MCF 10A (cell line): ENCODE results near the gene ADAMTS14. TPM values are rescaled to one million over a fixed set of nuclear protein-coding genes. Genes with fewer than 3 reads are reported as not detected.

ENCODE experiments used
- BruUV-seq: library from RNA; stranded (reverse); fragments of 400-500 nt; replicated peaks from 2 replicates; lab custom pipeline; 2021; lab: Mats Ljungman, UMichigan
- CTCF ChIA-PET: fragments of 300-600 bp; sonication (Branson Sonifier 250); formaldehyde crosslinking; extraction: SDS; loops from one replicate; lab custom pipeline; 2021; ENCODE audit warnings: antibody characterized with exemption, inconsistent platforms; lab: Yijun Ruan, JAX
- POLR2A ChIA-PET: fragments of 300-600, 350-650 bp; sonication (Branson Sonifier 250); formaldehyde crosslinking; extraction: SDS; loops from one replicate; lab custom pipeline; 2020; ENCODE audit warnings: antibody characterized with exemption, inconsistent platforms; lab: Yijun Ruan, JAX
- DNase-seq: peaks from one replicate; pipeline ENCODE4 v3.0.0-alpha.2; 2018; ENCODE audit not compliant: unreplicated experiment
- H3K27ac Mint-ChIP-seq: one replicate; pipeline ENCODE4 v1.8.0; 2022; ENCODE audit warnings: mild to moderate bottlenecking, low read depth, mixed read lengths; ENCODE audit not compliant: unreplicated experiment
- H3K27me3 Mint-ChIP-seq: one replicate; pipeline ENCODE4 v1.8.0; 2022; ENCODE audit warnings: mixed read lengths; ENCODE audit not compliant: insufficient read depth, unreplicated experiment
- H3K36me3 Mint-ChIP-seq: one replicate; pipeline ENCODE4 v1.8.0; 2022; ENCODE audit warnings: mild to moderate bottlenecking, moderate library complexity, mixed read lengths; ENCODE audit not compliant: insufficient read depth, unreplicated experiment
- H3K4me1 Mint-ChIP-seq: one replicate; pipeline ENCODE4 v1.8.0; 2022; ENCODE audit warnings: mixed read lengths; ENCODE audit not compliant: insufficient read depth, unreplicated experiment
- H3K4me3 Mint-ChIP-seq: one replicate; pipeline ENCODE4 v1.8.0; 2022; ENCODE audit warnings: mild to moderate bottlenecking, moderate library complexity, mixed read lengths; ENCODE audit not compliant: unreplicated experiment
- H3K9me3 Mint-ChIP-seq: one replicate; pipeline ENCODE4 v1.8.0; 2022; ENCODE audit warnings: mixed read lengths; ENCODE audit not compliant: unreplicated experiment
- CTCF ChIP-seq: fragments of 200-600 bp; IDR thresholded peaks from one replicate; pipeline ENCODE4 v1.8.0; 2022; ENCODE audit warnings: antibody characterized with exemption, mild to moderate bottlenecking; ENCODE audit not compliant: unreplicated experiment
- intact Hi-C: fragments of 100-400 bp; cut with micrococcal nuclease; formaldehyde crosslinking; loops from 2 replicates; pipeline ENCODE4 v1.14.1; 2022
- total RNA-seq: library from RNA; stranded (reverse); gene quantifications from 2 replicates; pipeline ENCODE4 v1.2.3, GENCODE V29; 2022

ADAMTS14 gene
- total RNA-seq, 1 experiment from 2014 or later: not detected

DNA sequence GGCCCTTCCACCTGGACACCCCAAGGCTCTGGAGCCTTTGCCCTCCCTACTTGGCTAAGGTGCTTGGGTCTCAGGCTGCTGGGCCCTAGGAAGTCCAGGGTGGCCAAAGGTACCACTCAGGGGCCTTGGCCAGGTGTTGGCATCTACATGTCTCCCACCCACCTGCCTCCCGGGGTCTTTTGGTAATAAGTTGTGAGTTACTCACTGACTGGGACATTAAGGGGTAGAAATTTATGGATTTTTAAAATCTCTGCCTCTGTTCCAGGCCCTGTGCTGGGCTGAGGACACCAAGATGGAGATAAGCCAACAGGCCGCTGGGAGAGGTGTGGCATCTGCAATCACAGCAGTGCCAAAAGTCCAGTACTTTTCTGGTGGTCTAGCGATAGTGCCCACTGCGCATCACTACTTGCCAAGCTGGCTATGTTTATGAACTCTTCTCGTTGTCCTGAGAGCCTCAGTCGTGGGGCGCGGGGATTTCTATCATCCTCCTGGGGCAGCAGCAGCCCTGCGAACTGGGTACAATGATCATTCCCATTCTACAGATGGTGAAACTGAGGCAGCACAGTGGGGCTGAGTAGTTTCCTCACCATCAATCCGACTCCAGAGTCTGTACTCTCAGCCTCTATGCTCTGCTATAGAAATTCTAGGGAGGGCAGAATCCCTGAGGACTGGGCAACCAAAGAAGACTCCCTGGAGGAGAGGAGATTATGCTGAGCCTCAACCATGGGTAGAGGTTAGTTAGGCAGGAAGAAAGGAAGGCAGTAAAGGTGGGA, 76.7 kb downstream of the ADAMTS14 start:
- ChIA-PET CTCF (interaction anchor here (1.4 kb wide), 1 partner anchor 288 kb away, joined by 4 read pairs; no protein-coding TSS in a partner anchor), POLR2A (no interaction called here)
- intact Hi-C loops: no loop called here
- BruUV-seq: no TSS peak
- H3K9me3 Mint-ChIP-seq: no peaks in the 10 kb centered on the region
- no peaks in the 10 kb centered on the region for H3K27me3 Mint-ChIP-seq
- DNase-seq: no peak
- no peak overlapping the region for H3K27ac Mint-ChIP-seq
- no peak for TF ChIP-seq CTCF
- H3K36me3 Mint-ChIP-seq: no peaks in the 10 kb centered on the region
- H3K4me1 Mint-ChIP-seq: peaks cover under 1% of the 10 kb centered on the region
- H3K4me3 Mint-ChIP-seq: no peak overlapping the region

- Mint-ChIP-seq H3K9me3 (no peaks in the 10 kb centered on the region), H3K4me3 (no peak overlapping the region), H3K36me3 (no peaks in the 10 kb centered on the region), H3K4me1 (peaks cover 8% of the 10 kb centered on the region), H3K27ac (no peak overlapping the region), H3K27me3 (no peaks in the 10 kb centered on the region)
- TF ChIP-seq CTCF: no peak
- intact Hi-C loops: loop anchor here (10.0 kb wide), 1 partner anchor 55 kb away; no protein-coding TSS in a partner anchor
- POLR2A ChIA-PET: no interaction called here
- CTCF ChIA-PET: no interaction called here
- DNase-seq: no peak
- BruUV-seq: no TSS peak
These were observed 77.5 kb downstream of the ADAMTS14 start for GRCh38 chr10:70749756-70750155.

- POLR2A ChIA-PET: no interaction called here
- Mint-ChIP-seq H3K4me3 (no peak overlapping the region), H3K9me3 (no peaks in the 10 kb centered on the region), H3K36me3 (no peaks in the 10 kb centered on the region), H3K27me3 (no peaks in the 10 kb centered on the region), H3K4me1 (peaks cover 13% of the 10 kb centered on the region), H3K27ac (no peak overlapping the region)
- no peak for TF ChIP-seq CTCF
- intact Hi-C loops: loop anchor here (10.0 kb wide), 1 partner anchor 55 kb away; no protein-coding TSS in a partner anchor
- DNase-seq: no peak
- no TSS peak for BruUV-seq
- CTCF ChIA-PET: no interaction called here
These were observed 77.9 kb downstream of the ADAMTS14 start for GRCh38 chr10:70750156-70750703.

DNA sequence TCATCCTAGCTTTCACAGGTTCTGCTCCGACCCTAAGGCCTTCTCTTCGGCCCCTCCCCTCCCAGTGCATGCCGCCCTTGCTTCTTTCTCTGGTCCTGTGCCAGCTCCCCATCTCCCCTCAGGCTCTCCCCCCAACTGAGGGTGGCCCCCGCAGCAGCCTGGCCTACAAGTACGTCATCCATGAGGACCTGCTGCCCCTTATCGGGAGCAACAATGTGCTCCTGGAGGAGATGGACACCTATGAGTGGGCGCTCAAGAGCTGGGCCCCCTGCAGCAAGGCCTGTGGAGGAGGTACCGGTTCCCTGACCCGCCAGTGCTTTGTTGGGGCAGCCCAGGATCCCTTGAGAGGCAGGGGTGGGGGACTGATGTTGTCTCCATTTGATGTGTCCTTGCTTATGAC, 79.0 kb downstream of the ADAMTS14 start:
- no peak overlapping the region for H3K27ac Mint-ChIP-seq
- CTCF ChIA-PET: interaction anchor here (0.6 kb wide), 1 partner anchor 9 kb away, joined by 3 read pairs; no protein-coding TSS in a partner anchor
- H3K9me3 Mint-ChIP-seq: no peaks in the 10 kb centered on the region
- no peak overlapping the region for H3K4me3 Mint-ChIP-seq
- H3K27me3 Mint-ChIP-seq: no peaks in the 10 kb centered on the region
- TF ChIP-seq CTCF: no peak
- peaks cover 14% of the 10 kb centered on the region for H3K4me1 Mint-ChIP-seq
- intact Hi-C loops: loop anchor here (10.0 kb wide), 1 partner anchor 57 kb away; no protein-coding TSS in a partner anchor
- no peaks in the 10 kb centered on the region for H3K36me3 Mint-ChIP-seq
- no peak for DNase-seq
- POLR2A ChIA-PET: no interaction called here
- no TSS peak for BruUV-seq
